GM12892 (cell line): ENCODE results near the gene SIGLECL1.

Experiments used
- POLR2A ChIP-seq: IDR thresholded peaks from 2 replicates; pipeline ENCODE4 v1.6.1; 2011; ENCODE audit warnings: low read depth, low read length, control low read depth
- POLR2AphosphoS5 ChIP-seq: IDR thresholded peaks from 2 replicates; pipeline ENCODE4 v1.6.1; 2011; ENCODE audit warnings: low read depth, low read length, control low read depth
- TAF1 ChIP-seq: IDR thresholded peaks from 2 replicates; pipeline ENCODE4 v1.6.1; 2011; ENCODE audit warnings: low read depth, mild to moderate bottlenecking, control low read depth, low read length, borderline replicate concordance

DNA sequence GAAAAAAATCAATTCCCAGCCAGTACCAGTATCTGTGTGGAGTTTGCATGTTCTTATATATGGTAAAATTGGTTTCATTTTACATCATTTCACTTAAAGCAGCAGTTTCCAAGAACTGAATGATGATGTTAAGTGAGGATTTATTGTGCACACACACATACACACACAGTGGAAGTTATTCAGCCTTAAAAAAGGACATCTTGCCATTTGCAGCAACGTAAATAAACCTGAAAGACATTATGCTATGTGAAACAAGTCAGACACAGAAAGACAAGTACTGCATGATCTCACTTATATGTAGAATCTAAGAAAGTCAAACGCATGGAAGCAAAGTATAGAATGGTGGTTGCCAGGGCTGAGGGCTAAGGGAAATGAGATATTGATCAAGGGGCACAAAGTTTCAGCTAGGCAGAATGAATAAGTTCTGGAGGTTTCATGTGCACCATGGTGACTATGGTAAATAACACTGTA is 5.3 kb downstream of the SIGLECL1 start:
- TF ChIP-seq POLR2A (no peak), POLR2AphosphoS5 (no peak), TAF1 (no peak)
